ENCODE measurements around the gene PACRG. TPM values are rescaled to one million over a fixed set of nuclear protein-coding genes. Genes with fewer than 3 reads are reported as not detected.

Gene PACRG
- total and polyA plus RNA-seq, 2 donors (not counting 3 experiments of a cell fraction or from before 2014, with no cell fraction given), result 0.08 TPM; not detected in 1

GRCh38 chr6:163146036-163146435 is 418.3 kb downstream of the PACRG start:
- no peaks in the 10 kb centered on the region for H3K36me3 ChIP-seq (ENCODE audit: control insufficient read depth in 2 of 2, extremely low read depth in 1 of 2, insufficient read depth in 2 of 2, low read length in 2 of 2)
- no peaks in the 10 kb centered on the region for H4K20me1 ChIP-seq (replicated peaks; ENCODE audit: control insufficient read depth, extremely low read depth, insufficient read depth, low read length)
- H3K9ac ChIP-seq (replicated peaks; ENCODE audit: extremely low read depth, insufficient read depth, low read length), result no peak overlapping the region
- dilution Hi-C loops (cut with MboI; ENCODE audit: extremely low pct_ligation_motif_present, low sequenced_read_pairs) (no loop called here), intact Hi-C loops (cut with micrococcal nuclease) (no loop called here)
- FAIRE-seq (no peak), DNase-seq (ENCODE audit: low read depth, low spot score) (no peak)
- no peak overlapping the region for H2AFZ ChIP-seq (ENCODE audit: low read depth, low read length)
- H3K4me1 ChIP-seq (ENCODE audit: control insufficient read depth, extremely low read depth, insufficient read depth, low read length), result no peaks in the 10 kb centered on the region
- no peaks in the 10 kb centered on the region for H3K9me3 ChIP-seq (replicated peaks; ENCODE audit: control insufficient read depth, insufficient read depth, low read length)
- H3K9me1 ChIP-seq (replicated peaks; ENCODE audit: control insufficient read depth, extremely low read depth, insufficient read depth, low read length), result no peaks in the 10 kb centered on the region
- no peak overlapping the region for H3K4me2 ChIP-seq (ENCODE audit: insufficient read depth, low read length)
- no peaks in the 10 kb centered on the region for H3K79me2 ChIP-seq (ENCODE audit: control insufficient read depth, insufficient read depth, low read length)
- H3K27ac ChIP-seq (ENCODE audit: insufficient read depth, low read depth, low read length), result no peak overlapping the region
- BruUV-seq (replicated peaks), result no TSS peak
- ChIA-PET CTCF (no interaction called here), POLR2A (no interaction called here)
- H3K27me3 ChIP-seq (ENCODE audit: control insufficient read depth in 2 of 2, insufficient read depth in 2 of 2, low read length in 2 of 2), result peaks cover 0 to 2% of the 10 kb centered on the region in 2 experiments
- TF ChIP-seq GATA2 (IDR thresholded peaks at IDR 0.05; ENCODE audit: insufficient read depth, insufficient read length, low read depth, low read length), result no peak
- no peak for TF ChIP-seq CTCF (IDR thresholded peaks at IDR 0.05; ENCODE audit: extremely low read depth in 1 of 2, insufficient read depth in 1 of 2, low read depth in 1 of 2, low read length in 2 of 2)
- TF ChIP-seq FOS (IDR thresholded peaks at IDR 0.05; ENCODE audit: borderline replicate concordance, insufficient read depth, low read length), result no peak
- no peak for TF ChIP-seq JUN (IDR thresholded peaks at IDR 0.05; ENCODE audit: borderline replicate concordance, insufficient read depth, insufficient read length, low read depth)
- no peak for TF ChIP-seq MYC (IDR thresholded peaks at IDR 0.05; ENCODE audit: low read depth, low read length)
- TF ChIP-seq POLR2AphosphoS5 (IDR thresholded peaks at IDR 0.05; ENCODE audit: insufficient read depth, low read depth, low read length), result no peak
- no peak for TF ChIP-seq POLR2A (IDR thresholded peaks at IDR 0.05; ENCODE audit: low read depth, low read length)
- H3K4me3 ChIP-seq (replicated peaks in 1 of 3; ENCODE audit: insufficient read depth in 1 of 3, low read depth in 1 of 3, low read length in 3 of 3), result no peak overlapping the region
